ACC112 (cell line): ENCODE data around the gene FSIP1.

Experiments
- H2AFZ ChIP-seq: fragments of 200-600 bp; sonication (generic); one replicate; pipeline ENCODE4 v1.6.0; 2017; ENCODE audit warnings: antibody characterized with exemption, low read length; ENCODE audit not compliant: unreplicated experiment
- H3K27ac ChIP-seq: fragments of 200-600 bp; sonication (generic); 2 replicates; pipeline ENCODE4 v1.5.1; 2014; ENCODE audit warnings: low read depth, mild to moderate bottlenecking, antibody characterized with exemption, low read length, moderate library complexity
- H3K27me3 ChIP-seq: fragments of 200-600 bp; sonication (generic); 2 replicates; pipeline ENCODE4 v1.6.1; 2014; ENCODE audit warnings: mild to moderate bottlenecking, antibody characterized with exemption, low read length, moderate library complexity, mixed read lengths; ENCODE audit not compliant: insufficient read depth
- H3K36me3 ChIP-seq: fragments of 200-600 bp; sonication (generic); 2 replicates; pipeline ENCODE4 v1.6.1; 2016; ENCODE audit warnings: mild to moderate bottlenecking, antibody characterized with exemption, low read length, moderate library complexity, mixed read lengths; ENCODE audit not compliant: insufficient read depth
- H3K4me1 ChIP-seq: fragments of 200-600 bp; sonication (generic); one replicate; pipeline ENCODE4 v1.6.1; 2016; ENCODE audit warnings: low read length, mixed read lengths; ENCODE audit not compliant: insufficient read depth, unreplicated experiment, control insufficient read depth
- H3K4me3 ChIP-seq: fragments of 200-600 bp; sonication (generic); 2 replicates; pipeline ENCODE4 v1.5.1; 2014; ENCODE audit warnings: mild to moderate bottlenecking, low read depth, low read length
- H3K79me2 ChIP-seq: fragments of 200-600 bp; sonication (generic); one replicate; pipeline ENCODE4 v1.6.0; 2016; ENCODE audit warnings: low read length; ENCODE audit not compliant: control insufficient read depth, unreplicated experiment, insufficient read depth

The FSIP1 gene

DNA sequence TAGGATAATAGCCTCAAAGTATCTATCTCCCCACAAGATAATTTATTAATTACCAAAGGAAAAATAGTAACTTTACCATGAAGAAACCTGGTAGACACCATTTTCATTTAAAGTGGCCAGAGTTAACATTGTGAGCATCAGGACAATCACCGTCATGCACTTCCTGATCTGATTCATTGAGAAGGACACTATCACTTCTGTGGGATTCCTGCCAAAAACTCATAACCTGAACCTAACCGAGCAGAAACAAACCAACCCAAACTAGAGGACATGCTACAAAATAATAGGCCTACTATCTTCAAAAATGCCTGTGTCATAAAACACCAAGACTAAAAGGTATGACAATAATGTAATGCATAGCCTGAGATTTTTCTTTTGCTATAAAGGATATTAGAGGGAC lies 39.0 kb downstream of the FSIP1 start:
- H3K36me3 ChIP-seq = no peaks in the 10 kb centered on the region
- H2AFZ ChIP-seq = no peak overlapping the region
- H3K27me3 ChIP-seq = no peaks in the 10 kb centered on the region
- H3K27ac ChIP-seq = no peak overlapping the region
- H3K4me3 ChIP-seq = no peak overlapping the region
- no peaks in the 10 kb centered on the region for H3K79me2 ChIP-seq
- H3K4me1 ChIP-seq = peaks cover 25% of the 10 kb centered on the region

DNA sequence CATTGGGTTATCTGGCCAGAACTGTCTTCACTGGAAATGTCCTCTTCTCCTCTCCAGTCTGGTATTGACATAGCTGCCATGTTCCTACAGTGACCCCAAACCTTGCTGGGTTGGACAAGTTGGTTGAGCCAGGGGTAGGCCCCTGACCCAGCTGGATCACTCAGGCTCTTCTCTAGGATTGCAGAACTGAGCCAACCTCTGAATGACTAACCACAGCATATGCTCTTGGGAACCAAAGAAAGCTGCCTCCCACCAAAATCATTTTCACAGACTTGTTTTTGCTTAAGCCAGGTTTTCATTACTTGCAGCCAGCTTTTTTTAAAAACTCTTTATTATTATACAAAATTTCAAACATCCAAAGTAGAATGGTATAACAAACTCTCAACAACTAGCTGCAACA lies 41.4 kb downstream of the FSIP1 start:
- Histone ChIP-seq H3K4me1 (peaks cover 1% of the 10 kb centered on the region), H2AFZ (no peak overlapping the region), H3K4me3 (no peak overlapping the region), H3K27me3 (no peaks in the 10 kb centered on the region), H3K27ac (no peak overlapping the region), H3K36me3 (no peaks in the 10 kb centered on the region), H3K79me2 (no peaks in the 10 kb centered on the region)

DNA sequence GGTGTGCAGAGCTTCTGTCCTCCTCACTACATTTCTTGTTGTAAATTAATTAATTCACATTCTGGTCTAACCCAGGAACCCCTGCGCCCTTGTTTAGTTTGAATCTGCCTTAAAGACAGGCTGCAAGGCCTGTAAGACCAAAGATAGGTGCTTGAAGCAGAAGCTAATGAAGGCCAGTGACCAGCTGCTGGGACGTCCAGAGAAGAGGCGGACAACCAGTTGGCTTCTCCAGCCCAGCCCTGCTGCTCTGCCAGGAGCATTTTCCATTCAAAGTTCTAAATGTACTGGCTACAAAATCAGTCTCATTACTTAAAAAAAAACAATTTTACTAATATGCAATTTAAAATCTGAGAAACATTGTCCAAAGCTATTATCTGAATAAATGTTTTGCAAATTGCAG lies 43.6 kb downstream of the FSIP1 start:
- Histone ChIP-seq H3K36me3 (no peaks in the 10 kb centered on the region), H3K27ac (no peak overlapping the region), H3K4me3 (no peak overlapping the region), H2AFZ (no peak overlapping the region), H3K79me2 (no peaks in the 10 kb centered on the region), H3K27me3 (no peaks in the 10 kb centered on the region), H3K4me1 (no peaks in the 10 kb centered on the region)

DNA sequence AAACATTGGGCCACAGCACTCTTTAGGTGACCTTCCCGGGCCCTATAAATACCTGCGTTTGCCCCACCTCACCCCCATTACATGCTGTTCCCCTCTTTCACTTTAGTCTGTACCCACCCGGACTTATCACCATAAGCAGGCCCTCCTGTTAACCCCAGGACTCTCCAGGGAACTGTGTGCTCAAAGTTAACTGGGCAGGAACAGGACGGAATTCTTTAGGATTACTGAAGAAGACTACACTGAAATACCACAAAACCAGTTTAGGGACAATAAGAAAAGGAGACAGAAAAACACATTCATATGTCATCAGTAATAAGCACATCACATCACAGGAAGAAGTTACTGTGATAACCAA lies 45.5 kb downstream of the FSIP1 start:
- no peaks in the 10 kb centered on the region for H3K79me2 ChIP-seq
- no peak overlapping the region for H2AFZ ChIP-seq
- H3K36me3 ChIP-seq = no peaks in the 10 kb centered on the region
- H3K4me1 ChIP-seq = no peaks in the 10 kb centered on the region
- no peak overlapping the region for H3K27ac ChIP-seq
- H3K4me3 ChIP-seq = no peak overlapping the region
- H3K27me3 ChIP-seq = no peaks in the 10 kb centered on the region

- H3K36me3 ChIP-seq = no peaks in the 10 kb centered on the region
- H3K79me2 ChIP-seq = no peaks in the 10 kb centered on the region
- no peak overlapping the region for H2AFZ ChIP-seq
- H3K27me3 ChIP-seq = no peaks in the 10 kb centered on the region
- no peaks in the 10 kb centered on the region for H3K4me1 ChIP-seq
- H3K27ac ChIP-seq = no peak overlapping the region
- H3K4me3 ChIP-seq = no peak overlapping the region
These were observed 46.0 kb downstream of the FSIP1 start for GRCh38 chr15:39736412-39737195.

DNA sequence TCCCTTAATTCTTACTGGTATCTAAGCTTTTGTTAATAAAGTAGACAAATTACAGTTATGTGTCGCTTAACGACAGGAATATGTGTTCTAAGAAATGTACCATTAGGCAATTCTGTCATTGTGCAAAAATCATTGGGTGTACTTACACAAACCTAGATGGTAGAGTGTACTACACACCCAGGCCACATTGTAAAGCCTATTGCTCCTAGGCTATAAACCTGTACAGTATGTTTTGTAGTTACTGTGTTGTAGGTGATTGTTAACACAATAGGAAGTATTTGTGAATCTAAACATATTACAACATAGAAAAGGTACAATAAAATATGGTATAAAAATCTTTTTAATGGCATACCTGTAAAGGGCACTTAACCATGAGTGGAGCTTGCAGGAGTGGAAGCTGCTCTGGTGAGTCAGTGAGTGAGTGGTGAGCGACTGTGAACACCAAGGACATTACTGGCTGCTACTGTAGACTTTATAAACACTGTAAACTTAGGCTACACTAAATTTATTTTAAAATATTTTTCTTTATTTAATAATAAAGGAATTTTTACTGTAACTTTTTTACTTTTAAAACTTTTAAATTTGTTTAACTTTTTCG lies 47.4 kb downstream of the FSIP1 start:
- no peaks in the 10 kb centered on the region for H3K36me3 ChIP-seq
- H3K79me2 ChIP-seq = no peaks in the 10 kb centered on the region
- no peaks in the 10 kb centered on the region for H3K27me3 ChIP-seq
- no peak overlapping the region for H2AFZ ChIP-seq
- no peaks in the 10 kb centered on the region for H3K4me1 ChIP-seq
- no peak overlapping the region for H3K4me3 ChIP-seq
- H3K27ac ChIP-seq = no peak overlapping the region

- no peaks in the 10 kb centered on the region for H3K79me2 ChIP-seq
- no peaks in the 10 kb centered on the region for H3K4me1 ChIP-seq
These were observed 51.4 kb downstream of the FSIP1 start for GRCh38 chr15:39731266-39731665.

GRCh38 chr15:39730552-39730951 lies 52.1 kb downstream of the FSIP1 start:
- H3K4me3 ChIP-seq = no peak overlapping the region
- H3K27me3 ChIP-seq = no peaks in the 10 kb centered on the region
- no peaks in the 10 kb centered on the region for H3K79me2 ChIP-seq
- H3K4me1 ChIP-seq = no peaks in the 10 kb centered on the region
- H2AFZ ChIP-seq = no peak overlapping the region
- H3K27ac ChIP-seq = no peak overlapping the region
- H3K36me3 ChIP-seq = no peaks in the 10 kb centered on the region

More at GRCh38 chr15:39731266-39731665, 51.4 kb downstream of the FSIP1 start:
- no peaks in the 10 kb centered on the region for H3K36me3 ChIP-seq
- no peak overlapping the region for H3K4me3 ChIP-seq
- no peak overlapping the region for H2AFZ ChIP-seq
- no peak overlapping the region for H3K27ac ChIP-seq
- H3K27me3 ChIP-seq = no peaks in the 10 kb centered on the region

- H3K27ac ChIP-seq = no peak overlapping the region
- H3K4me3 ChIP-seq = no peak overlapping the region
- no peak overlapping the region for H2AFZ ChIP-seq
- H3K27me3 ChIP-seq = no peaks in the 10 kb centered on the region
- no peaks in the 10 kb centered on the region for H3K36me3 ChIP-seq
- H3K79me2 ChIP-seq = no peaks in the 10 kb centered on the region
- no peaks in the 10 kb centered on the region for H3K4me1 ChIP-seq
These were observed 53.1 kb downstream of the FSIP1 start for GRCh38 chr15:39729500-39729899.

DNA sequence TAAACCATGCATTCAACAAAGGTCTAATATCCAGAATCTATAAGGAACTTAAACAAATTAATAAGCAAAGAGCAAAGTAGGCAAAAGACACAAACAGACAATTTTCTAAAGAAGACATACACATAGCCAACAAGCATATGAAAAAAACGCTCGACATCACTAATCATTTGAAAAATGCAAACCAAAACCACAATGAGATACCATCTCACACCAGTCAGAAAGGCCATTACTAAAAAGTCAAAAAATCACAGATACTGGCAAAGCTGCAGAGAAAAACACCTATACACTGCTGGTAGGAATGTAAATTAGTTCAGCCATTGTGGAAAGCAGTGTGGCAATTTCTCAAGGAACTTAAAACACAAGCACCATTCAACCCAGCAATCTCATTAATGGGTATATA lies 53.8 kb downstream of the FSIP1 start:
- Histone ChIP-seq H3K79me2 (no peaks in the 10 kb centered on the region), H3K27me3 (no peaks in the 10 kb centered on the region), H3K4me1 (no peaks in the 10 kb centered on the region), H3K36me3 (no peaks in the 10 kb centered on the region), H3K4me3 (no peak overlapping the region), H2AFZ (no peak overlapping the region), H3K27ac (no peak overlapping the region)

GRCh38 chr15:39721893-39722292 lies 60.7 kb downstream of the FSIP1 start:
- Histone ChIP-seq H3K27ac (no peak overlapping the region), H3K36me3 (no peaks in the 10 kb centered on the region), H3K4me1 (peaks cover 5% of the 10 kb centered on the region), H3K27me3 (no peaks in the 10 kb centered on the region), H3K79me2 (no peaks in the 10 kb centered on the region), H3K4me3 (no peak overlapping the region), H2AFZ (no peak overlapping the region)
